HEK293T (cell line): Measurements from ENCODE around the gene SORD.

Experiments
- ARNT ChIP-seq: fragments of 450-650 bp; IDR thresholded peaks from 2 replicates; pipeline ENCODE4 v1.6.1; 2017; ENCODE audit warnings: mild to moderate bottlenecking
- LEF1 ChIP-seq: fragments of 450-650 bp; IDR thresholded peaks from 2 replicates; pipeline ENCODE4 v1.6.1; 2017; ENCODE audit warnings: mild to moderate bottlenecking, borderline replicate concordance
- SUZ12 ChIP-seq: fragments of 450-650 bp; IDR thresholded peaks from 2 replicates; pipeline ENCODE4 v1.6.1; 2016; ENCODE audit warnings: mild to moderate bottlenecking

DNA sequence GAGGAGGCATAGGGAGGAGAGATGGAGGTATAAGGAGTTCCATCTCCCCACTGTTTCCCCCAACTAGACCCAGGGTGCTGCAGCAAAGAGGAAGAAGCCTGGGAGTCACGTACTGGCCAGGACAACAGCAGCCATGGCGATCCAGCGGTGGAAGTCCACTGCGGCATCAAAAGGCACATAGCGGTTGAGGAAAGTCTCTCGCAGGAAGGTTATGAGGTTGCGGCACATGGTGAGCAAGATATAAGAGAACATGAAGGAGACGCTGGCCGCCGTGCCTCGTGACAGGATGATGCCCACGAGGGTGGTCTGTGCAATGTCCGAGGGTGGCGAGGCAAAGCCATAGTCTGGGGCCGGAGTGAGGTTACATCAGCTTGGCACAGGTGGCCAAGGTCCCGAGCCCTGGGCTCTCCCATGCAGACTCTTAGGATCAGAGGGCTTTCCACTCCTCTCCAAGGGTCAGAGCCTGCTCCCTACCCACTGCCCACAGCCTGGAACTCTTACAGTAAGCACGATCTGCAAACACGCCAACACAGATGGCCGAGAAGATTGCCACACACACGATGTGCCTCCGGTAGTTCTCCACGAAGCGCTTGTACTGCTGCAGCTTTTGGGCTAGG lies 76.7 kb downstream of the SORD start:
- TF ChIP-seq SUZ12 (no peak), ARNT (no peak), LEF1 (no peak)
